GM21737 (cell line): ENCODE results near the gene MICALL1.
"Not testable (repeated sequence)": the region's sequence is repeated elsewhere in the genome, so short reads cannot be mapped to it uniquely, and the experiment has no call there.

Experiments used
- ATAC-seq: cut with Tn5 transposase; IDR thresholded peaks from one replicate; pipeline ENCODE4 v1.9.1; 2021; ENCODE audit warnings: mild to moderate bottlenecking, moderate library complexity; ENCODE audit not compliant: unreplicated experiment

The MICALL1 gene

DNA sequence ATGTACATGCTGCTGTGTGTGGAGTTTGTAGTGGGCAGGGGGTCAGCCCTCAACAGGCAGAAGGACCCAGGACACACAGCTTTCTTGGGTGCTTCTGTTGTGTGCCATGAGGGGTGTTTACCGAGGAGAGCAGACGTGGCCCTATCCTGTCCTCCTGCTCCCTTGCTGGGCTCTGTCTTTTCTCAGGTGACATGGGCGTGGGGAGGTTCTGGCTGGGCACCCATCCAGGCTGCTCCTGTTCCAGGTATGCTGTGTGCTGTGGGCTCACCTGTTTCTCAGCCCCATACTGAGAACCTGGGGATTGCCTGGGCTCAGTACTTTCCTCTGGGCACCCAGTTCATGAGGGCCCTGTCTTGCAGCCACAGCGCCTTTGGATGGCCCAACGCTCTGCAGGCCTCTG is 23.3 kb downstream of the MICALL1 start:
- ATAC-seq = no peak

- no peak for ATAC-seq
These were observed 24.3 kb downstream of the MICALL1 start for GRCh38 chr22:37930270-37930951.

- ATAC-seq = no peak
These were observed 24.9 kb downstream of the MICALL1 start for GRCh38 chr22:37930952-37931440.

GRCh38 chr22:37931893-37932389 is 25.8 kb downstream of the MICALL1 start:
- ATAC-seq = no peak

DNA sequence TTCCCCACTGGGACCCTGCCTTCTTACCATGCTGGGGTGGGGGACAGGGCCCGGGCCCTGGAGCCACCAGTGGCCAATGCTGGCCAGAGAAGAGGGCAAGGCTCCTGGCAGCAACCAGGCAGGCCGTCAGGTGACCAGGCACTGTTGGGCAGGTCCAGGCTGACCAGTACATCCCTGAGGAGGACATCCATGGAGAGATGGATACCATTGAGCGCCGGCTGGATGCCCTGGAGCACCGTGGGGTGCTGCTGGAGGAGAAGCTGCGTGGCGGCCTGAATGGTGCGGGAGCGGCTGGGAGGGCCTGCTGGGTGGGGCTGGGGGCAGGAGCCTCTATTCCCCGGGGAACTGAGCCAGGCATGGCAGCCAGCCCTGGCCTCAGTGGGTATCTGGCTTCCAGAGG is 26.3 kb downstream of the MICALL1 start:
- ATAC-seq = no peak

GRCh38 chr22:37932821-37933578 is 26.9 kb downstream of the MICALL1 start:
- no peak for ATAC-seq

- ATAC-seq = peak; percentile 75
These were observed 27.7 kb downstream of the MICALL1 start for GRCh38 chr22:37933711-37934376.

DNA sequence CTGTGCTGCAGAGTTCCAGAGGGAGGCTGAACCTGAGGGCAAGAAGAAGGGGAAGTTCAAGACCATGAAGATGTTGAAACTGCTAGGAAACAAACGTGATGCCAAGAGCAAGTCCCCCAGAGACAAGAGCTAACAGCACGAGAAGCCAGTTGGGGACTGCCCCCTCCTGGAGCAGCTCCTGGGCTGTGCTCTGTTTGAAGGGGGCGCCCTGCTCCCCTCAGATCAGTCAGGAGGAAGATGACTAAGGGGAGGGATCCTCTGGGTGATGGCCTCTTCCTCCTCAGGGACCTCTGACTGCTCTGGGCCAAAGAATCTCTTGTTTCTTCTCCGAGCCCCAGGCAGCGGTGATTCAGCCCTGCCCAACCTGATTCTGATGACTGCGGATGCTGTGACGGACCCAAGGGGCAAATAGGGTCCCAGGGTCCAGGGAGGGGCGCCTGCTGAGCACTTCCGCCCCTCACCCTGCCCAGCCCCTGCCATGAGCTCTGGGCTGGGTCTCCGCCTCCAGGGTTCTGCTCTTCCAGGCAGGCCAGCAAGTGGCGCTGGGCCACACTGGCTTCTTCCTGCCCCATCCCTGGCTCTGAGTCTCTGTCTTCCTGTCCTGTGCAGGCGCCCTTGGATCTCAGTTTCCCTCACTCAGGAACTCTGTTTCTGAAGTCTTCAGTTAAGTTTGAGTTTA is 34.7 kb downstream of the MICALL1 start:
- no peak for ATAC-seq

DNA sequence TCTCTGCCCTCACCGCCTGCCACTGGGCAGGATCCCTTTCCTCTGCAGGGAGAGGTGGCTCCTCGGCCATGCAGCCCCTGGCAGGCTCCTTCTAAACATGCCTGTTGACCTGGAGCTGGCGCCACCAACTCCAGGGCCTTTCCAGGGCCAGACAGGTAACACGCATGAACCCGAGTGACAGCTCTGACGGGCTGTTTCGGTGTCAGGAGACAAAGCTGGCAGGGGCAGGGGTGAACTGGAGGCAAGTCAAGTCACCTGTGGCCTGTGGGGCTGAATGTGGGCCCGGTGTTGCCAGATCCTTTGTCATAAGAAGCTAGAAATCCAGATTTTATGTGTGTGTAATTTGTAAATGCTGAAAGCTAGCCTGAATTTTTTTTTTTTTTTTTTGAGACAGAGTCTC is 36.0 kb downstream of the MICALL1 start:
- ATAC-seq = no peak

GRCh38 chr22:37943136-37943824 is 37.2 kb downstream of the MICALL1 start:
- no peak for ATAC-seq

GRCh38 chr22:37943825-37944198 is 37.7 kb downstream of the MICALL1 start:
- no peak for ATAC-seq

- ATAC-seq = not testable (repeated sequence)
These were observed 38.3 kb downstream of the MICALL1 start for GRCh38 chr22:37944423-37944822.

DNA sequence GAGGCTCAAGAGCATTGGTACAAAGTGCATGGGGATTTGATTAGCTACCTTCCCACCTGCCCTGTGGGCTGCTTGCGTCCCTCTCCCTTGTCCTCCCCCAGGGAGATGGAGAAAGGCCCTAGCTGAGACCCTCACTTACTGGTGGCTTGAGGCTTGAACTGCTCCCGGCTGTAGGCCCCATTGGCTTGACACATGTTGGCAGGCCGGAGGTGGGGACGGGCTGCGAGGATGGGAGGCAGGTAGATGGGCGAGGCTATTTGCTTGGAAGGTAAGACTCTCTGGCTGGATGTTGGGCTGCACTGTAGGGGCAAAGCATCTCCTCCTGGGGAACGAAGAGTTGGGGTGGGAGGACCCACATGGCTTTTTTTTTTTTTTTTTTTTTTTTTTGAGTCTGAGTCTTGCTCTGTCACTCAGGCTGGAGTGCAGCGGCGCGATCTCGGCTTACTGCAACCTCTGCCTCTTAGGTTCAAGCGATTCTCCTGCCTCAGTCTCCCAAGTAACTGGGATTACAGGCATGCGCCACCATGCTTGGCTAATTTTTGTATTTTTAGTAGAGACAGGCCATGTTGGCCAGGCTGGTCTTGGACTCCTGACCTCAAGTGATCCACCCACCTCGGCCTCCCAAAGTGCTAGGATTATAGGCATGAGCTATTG is 41.2 kb downstream of the MICALL1 start:
- not testable (repeated sequence) for ATAC-seq

DNA sequence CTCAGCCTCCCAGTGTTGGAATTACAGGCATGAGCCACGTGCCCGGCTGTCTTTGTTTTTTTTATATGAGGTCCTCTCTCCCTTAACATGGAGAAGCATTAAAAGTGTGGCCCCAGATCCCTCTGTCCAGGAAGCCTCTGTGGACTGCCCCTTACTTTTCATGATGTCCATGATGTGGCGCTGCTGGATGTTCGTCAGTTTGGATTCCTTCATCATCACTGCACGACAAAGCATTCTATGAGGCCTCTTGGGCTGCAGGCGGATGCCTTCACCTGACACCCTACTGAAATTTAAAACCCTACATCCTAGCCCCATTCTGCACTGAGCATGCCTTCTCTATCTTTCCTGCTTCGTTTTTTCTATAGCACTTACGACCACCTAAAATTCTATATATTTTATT is 45.2 kb downstream of the MICALL1 start:
- ATAC-seq = no peak

DNA sequence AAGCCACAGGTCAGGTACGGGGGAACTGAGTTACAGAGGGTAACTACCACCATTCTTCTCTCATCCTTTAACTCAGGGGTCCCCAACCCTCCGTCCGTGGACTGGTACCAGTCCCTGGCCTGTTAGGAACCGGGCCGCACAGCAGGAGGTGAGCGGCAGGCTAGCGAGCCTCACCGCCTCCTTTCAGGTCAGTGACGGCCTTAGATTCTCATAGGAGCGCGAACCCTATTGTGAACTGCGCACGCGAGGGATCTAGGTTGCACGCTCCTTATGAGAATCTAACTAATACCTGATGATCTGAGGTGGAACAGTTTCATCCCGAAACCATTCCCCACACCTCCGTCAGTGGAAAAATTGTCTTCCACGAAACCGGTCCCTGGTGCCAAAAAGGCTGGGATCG is 46.5 kb downstream of the MICALL1 start:
- ATAC-seq = not testable (repeated sequence)

GRCh38 chr22:37953062-37953436 is 47.0 kb downstream of the MICALL1 start:
- ATAC-seq = peak; percentile 29

DNA sequence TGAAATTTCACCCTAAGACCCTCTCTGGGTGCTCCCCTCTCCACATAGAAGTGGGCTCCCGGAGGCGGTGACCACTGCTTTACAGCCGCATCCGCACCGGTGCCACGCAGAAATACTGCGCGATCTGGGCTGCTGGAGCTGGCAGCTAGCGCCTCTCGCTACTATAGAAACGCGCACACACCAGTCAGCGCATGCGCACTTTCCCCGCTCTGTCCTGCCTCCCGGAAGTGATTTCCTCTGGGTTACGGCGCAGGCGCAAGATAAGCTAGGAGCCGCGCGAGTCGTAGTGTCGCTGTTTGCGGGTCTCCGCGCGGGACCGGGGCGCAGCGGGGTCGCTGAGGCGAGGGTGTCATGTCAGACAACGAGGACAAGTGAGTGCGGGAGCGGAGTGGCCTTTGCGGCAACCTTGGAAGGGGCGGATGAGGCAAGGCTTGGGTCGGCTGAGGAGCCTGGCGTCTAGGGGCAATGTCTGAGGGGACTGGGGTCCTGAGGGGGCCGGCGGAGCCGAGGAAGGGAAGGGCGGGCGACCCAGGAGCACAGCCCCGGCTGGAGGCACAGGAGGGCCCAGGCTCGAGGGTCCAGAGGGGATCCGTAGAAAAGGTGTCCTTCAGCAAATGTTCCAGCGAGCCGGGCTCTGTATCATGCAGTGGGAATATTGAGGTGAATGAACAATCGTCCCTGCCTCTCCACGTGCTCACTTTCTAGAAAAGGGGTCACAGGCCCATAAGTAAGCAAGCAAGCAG is 47.5 kb downstream of the MICALL1 start, which contains the start of the genes C22orf23 and POLR2F:
TSS of gene C22orf23 (minus strand) at position 165 of the 743 bp plus-strand sequence. CDS start 452 bp downstream, outside the sequence.
TSS of gene POLR2F (plus strand) at position 263 of the 743 bp plus-strand sequence. CDS start at position 352, 89 bp downstream.
- peak; percentile 84 for ATAC-seq

GRCh38 chr22:37954686-37955085 is 48.6 kb downstream of the MICALL1 start:
- no peak for ATAC-seq

- ATAC-seq = not testable (repeated sequence)
These were observed 49.8 kb downstream of the MICALL1 start for GRCh38 chr22:37955825-37956397.
